ENCODE measurements around the gene SMAGP. TPM values are rescaled to one million over a fixed set of nuclear protein-coding genes. Genes with fewer than 3 reads are reported as not detected.

SMAGP gene
- total and polyA plus RNA-seq, 2 of the 4 experiments (the other 2 are of a cell fraction) = 12.2 to 42.7 TPM

GRCh38 chr12:51199366-51199945 lies 70.8 kb downstream of the SMAGP start:
- H4K8ac ChIP-seq (ENCODE audit: low read depth in 2 of 2, low read length in 2 of 2) = no peak overlapping the region
- DNase-seq (no peak), ATAC-seq (ENCODE audit: low read depth) (no peak)
- H3K14ac ChIP-seq (replicated peaks; ENCODE audit: low read depth, low read length) = no peak overlapping the region
- H3K9ac ChIP-seq (ENCODE audit: low read depth, low read length) = no peak overlapping the region
- no peak overlapping the region for H4K5ac ChIP-seq (ENCODE audit: low read depth, low read length)
- no peak overlapping the region for H2BK15ac ChIP-seq (ENCODE audit: low read depth, low read length)
- H2AK5ac ChIP-seq (ENCODE audit: low read depth, low read length) = no peak overlapping the region
- TF ChIP-seq NFE2L2 (IDR thresholded peaks at IDR 0.05; ENCODE audit: low read depth, low read length) = no peak
- no peak for TF ChIP-seq USF2 (IDR thresholded peaks at IDR 0.05; ENCODE audit: low read depth, low read length)
- no peak for TF ChIP-seq RCOR1 (IDR thresholded peaks at IDR 0.05; ENCODE audit: insufficient replicate concordance, low read length)
- no peak for TF ChIP-seq RAD21 (IDR thresholded peaks at IDR 0.05; ENCODE audit: low read length)
- H3K36me3 ChIP-seq (ENCODE audit: control insufficient read depth, insufficient read depth, low read length) = peaks cover 10% of the 10 kb centered on the region; the same call in 1 of the 2 replicates
- POLR2A ChIA-PET (ENCODE audit: unreplicated experiment) = no interaction called here
- no peaks in the 10 kb centered on the region for H4K20me1 ChIP-seq (ENCODE audit: insufficient read depth, low read length)
- no peak overlapping the region for H2AFZ ChIP-seq (replicated peaks; ENCODE audit: low read length, poor library complexity)
- H3K4me3 ChIP-seq (ENCODE audit: insufficient read depth, low read depth, low read length) = no peak overlapping the region
- no peaks in the 10 kb centered on the region for H3K9me3 ChIP-seq (ENCODE audit: control insufficient read depth, insufficient read depth, low read length)
- no peak overlapping the region for H2BK20ac ChIP-seq (ENCODE audit: low read depth, low read length)
- no peak overlapping the region for H3K23ac ChIP-seq (ENCODE audit: low read depth, low read length)
- no peak overlapping the region for H3K56ac ChIP-seq (ENCODE audit: extremely low read depth, insufficient read depth, low read length)
- dilution Hi-C loops (cut with HindIII; ENCODE audit: low sequenced_read_pairs, unreplicated experiment) = no loop called here
- CTCF ChIA-PET = no interaction called here
- WGBS, 2 experiments (ENCODE audit: extremely low coverage in 2 of 2, insufficient read length in 1 of 2) = 90% methylated on average over 2 of the region's 10 CpGs; no CpG with 5 or more reads in 1 of the 2 experiments
- H2BK5ac ChIP-seq (ENCODE audit: low read depth, low read length, poor library complexity, severe bottlenecking) = no peak overlapping the region
- no peak overlapping the region for H2AK9ac ChIP-seq (replicated peaks; ENCODE audit: low read depth, low read length, poor library complexity)
- no peak overlapping the region for H3K27ac ChIP-seq (ENCODE audit: insufficient read depth, low read length)
- no peaks in the 10 kb centered on the region for H3K79me1 ChIP-seq (ENCODE audit: low read depth in 1 of 2, low read length in 2 of 2)
- no peaks in the 10 kb centered on the region for H3K27me3 ChIP-seq (ENCODE audit: control insufficient read depth, insufficient read depth, low read length)
- no peak overlapping the region for H3K4ac ChIP-seq (ENCODE audit: low read depth, low read length)
- no peak overlapping the region for H4K91ac ChIP-seq (ENCODE audit: insufficient read depth, low read depth, low read length)
- H3K18ac ChIP-seq (ENCODE audit: low read depth, low read length) = no peak overlapping the region
- peaks cover 7% of the 10 kb centered on the region for H3K9me1 ChIP-seq (ENCODE audit: insufficient read depth, low read length)
- no peak overlapping the region for H2BK120ac ChIP-seq (ENCODE audit: low read depth, low read length)
- no TSS peak for BruUV-seq (replicated peaks)
- in situ Hi-C loops (cut with MboI; ENCODE audit: low sequenced_read_pairs) = no loop called here
- intact Hi-C loops (cut with micrococcal nuclease) = no loop called here
- H3K4me2 ChIP-seq (ENCODE audit: low read depth, low read length) = no peak overlapping the region
- no peaks in the 10 kb centered on the region; the same call in 1 of the 2 replicates for H3K4me1 ChIP-seq (ENCODE audit: control insufficient read depth, insufficient read depth, low read length)

Data from IMR-90 (cell line).